CD14-positive monocyte (primary cell): ENCODE measurements around the gene ENPP5. TPM values are rescaled to one million over a fixed set of nuclear protein-coding genes. Genes with fewer than 3 reads are reported as not detected.

ENCODE experiments used
- DNase-seq, 3 donors: peaks; one replicate each; pipeline ENCODE4 v3.0.0-alpha.2; 2011 to 2022
- H2AFZ ChIP-seq: 2 replicates; pipeline ENCODE4 v1.6.0; 2012; ENCODE audit warnings: mild to moderate bottlenecking, low read depth, low read length, inconsistent platforms; ENCODE audit not compliant: insufficient read depth, poor library complexity, severe bottlenecking
- H3K27ac ChIP-seq, 2 donors: 1 replicate in 1 of 2; 2 replicates in 1 of 2; pipeline ENCODE4 v1.5.1; 2012 to 2013; ENCODE audit warnings: low read length in 2 of 2, control low read depth in 1 of 2, inconsistent platforms in 1 of 2, low read depth in 1 of 2, mild to moderate bottlenecking in 1 of 2
- H3K27me3 ChIP-seq, 2 donors: one replicate each; pipeline versions ENCODE4 v1.6.0 to v1.6.1; 2011 to 2013; ENCODE audit warnings: low read length in 2 of 2; ENCODE audit not compliant: control insufficient read depth in 2 of 2, insufficient read depth in 2 of 2
- H3K36me3 ChIP-seq, 2 donors: replicated peaks in 1 of 2; 1 replicate in 1 of 2; 2 replicates in 1 of 2; pipeline versions ENCODE4 v1.5.1 to v1.6.1; 2012 to 2013; ENCODE audit warnings: low read length in 2 of 2, control low read depth in 1 of 2, inconsistent platforms in 1 of 2, mild to moderate bottlenecking in 1 of 2; ENCODE audit not compliant: insufficient read depth in 2 of 2, control insufficient read depth in 1 of 2
- H3K4me1 ChIP-seq, 2 donors: 1 replicate in 1 of 2; 2 replicates in 1 of 2; pipeline versions ENCODE4 v1.5.1 to v1.6.1; 2012 to 2013; ENCODE audit warnings: low read length in 2 of 2, control low read depth in 1 of 2, inconsistent platforms in 1 of 2, mild to moderate bottlenecking in 1 of 2, moderate library complexity in 1 of 2; ENCODE audit not compliant: insufficient read depth in 2 of 2, control insufficient read depth in 1 of 2
- H3K4me2 ChIP-seq: replicated peaks from 2 replicates; pipeline ENCODE3; 2012; ENCODE audit warnings: low read length, moderate library complexity, mild to moderate bottlenecking; ENCODE audit not compliant: poor library complexity, severe bottlenecking; ENCODE audit errors: extremely low read depth
- H3K4me3 ChIP-seq, 3 experiments: fragments of 200-600 bp in 1 of 3; sonication (generic) in 1 of 3; replicated peaks in 1 of 3; 1 replicate in 2 of 3; 2 replicates in 1 of 3; pipeline ENCODE4 v1.5.1; 2011 to 2013; ENCODE audit warnings: low read length in 3 of 3, mild to moderate bottlenecking in 3 of 3, control low read depth in 2 of 3, low read depth in 2 of 3, inconsistent platforms in 1 of 3, moderate library complexity in 1 of 3
- H3K79me2 ChIP-seq: 2 replicates; pipeline ENCODE4 v1.6.0; 2012; ENCODE audit warnings: mild to moderate bottlenecking, control low read depth, inconsistent platforms, low read length, moderate library complexity; ENCODE audit not compliant: insufficient read depth
- H3K9ac ChIP-seq: 2 replicates; pipeline ENCODE4 v1.6.0; 2017; ENCODE audit warnings: low read length, mild to moderate bottlenecking; ENCODE audit not compliant: insufficient read depth, poor library complexity, severe bottlenecking
- H3K9me3 ChIP-seq, 2 donors: replicated peaks in 1 of 2; 1 replicate in 1 of 2; 2 replicates in 1 of 2; pipeline versions ENCODE4 v1.5.1 to v1.6.1; 2012 to 2013; ENCODE audit warnings: low read length in 2 of 2, control low read depth in 1 of 2; ENCODE audit not compliant: control insufficient read depth in 1 of 2, insufficient read depth in 1 of 2
- H4K20me1 ChIP-seq: 2 replicates; pipeline ENCODE4 v1.6.0; 2012; ENCODE audit warnings: mild to moderate bottlenecking, low read length, control low read depth, moderate library complexity; ENCODE audit not compliant: insufficient read depth
- H3K27ac Mint-ChIP-seq, 7 donors: one replicate each; pipeline ENCODE4 v1.8.0; 2020; ENCODE audit warnings: mild to moderate bottlenecking in 7 of 7, mixed read lengths in 7 of 7, moderate library complexity in 6 of 7, inconsistent platforms in 2 of 7
- H3K27me3 Mint-ChIP-seq, 3 donors: one replicate each; pipeline ENCODE4 v1.8.0; 2021 to 2022; ENCODE audit warnings: low read depth in 3 of 3, mild to moderate bottlenecking in 3 of 3, mixed read lengths in 3 of 3, moderate library complexity in 3 of 3, inconsistent platforms in 1 of 3
- H3K36me3 Mint-ChIP-seq, 2 donors: one replicate each; pipeline ENCODE4 v1.8.0; 2020; ENCODE audit warnings: mixed read lengths in 2 of 2, inconsistent platforms in 1 of 2, mild to moderate bottlenecking in 1 of 2
- H3K4me1 Mint-ChIP-seq: one replicate; pipeline ENCODE4 v1.8.0; 2020; ENCODE audit warnings: mild to moderate bottlenecking, mixed read lengths
- H3K4me3 Mint-ChIP-seq, 2 donors: one replicate each; pipeline ENCODE4 v1.8.0; 2020; ENCODE audit warnings: mild to moderate bottlenecking in 2 of 2, mixed read lengths in 2 of 2, moderate library complexity in 1 of 2
- H3K9me3 Mint-ChIP-seq, 7 donors: one replicate each; pipeline ENCODE4 v1.8.0; 2020 to 2022; ENCODE audit warnings: mixed read lengths in 7 of 7, mild to moderate bottlenecking in 6 of 7, moderate library complexity in 6 of 7, inconsistent platforms in 2 of 7
- WGBS: methylation state at CpG from one replicate; pipeline ENCODE4 v1.1.5; 2013; ENCODE audit warnings: missing lambda C conversion rate; ENCODE audit not compliant: insufficient coverage; 5-methylcytosine and 5-hydroxymethylcytosine counted together
- intact Hi-C, 2 donors: fragments of 100-400 bp; cut with micrococcal nuclease; formaldehyde crosslinking; loops; one replicate each; pipeline versions ENCODE4 v1.15.0 to v1.15.1; 2023
- polyA plus RNA-seq, 3 donors: library from polyadenylated mRNA; depleted of rRNA in 1 of 3; unstranded in 2 of 3; stranded (reverse) in 1 of 3; fragments of 300-500 nt in 2 of 3; fragments of >200 nt in 1 of 3; fragmentation: Illumina TruSeq in 2 of 3; gene quantifications; 1 replicate in 2 of 3; 2 replicates in 1 of 3; pipeline ENCODE4 v1.2.3, GENCODE V29; 2012 to 2021
- TF ChIP-seq, protein P1 (sequence below): fragments of 200-600 bp; IDR thresholded peaks from one replicate; pipeline ENCODE4 v1.8.0; 2022; ENCODE audit warnings: antibody characterized with exemption, mild to moderate bottlenecking

Gene ENPP5
- polyA plus RNA-seq, 3 donors = not detected

DNA sequence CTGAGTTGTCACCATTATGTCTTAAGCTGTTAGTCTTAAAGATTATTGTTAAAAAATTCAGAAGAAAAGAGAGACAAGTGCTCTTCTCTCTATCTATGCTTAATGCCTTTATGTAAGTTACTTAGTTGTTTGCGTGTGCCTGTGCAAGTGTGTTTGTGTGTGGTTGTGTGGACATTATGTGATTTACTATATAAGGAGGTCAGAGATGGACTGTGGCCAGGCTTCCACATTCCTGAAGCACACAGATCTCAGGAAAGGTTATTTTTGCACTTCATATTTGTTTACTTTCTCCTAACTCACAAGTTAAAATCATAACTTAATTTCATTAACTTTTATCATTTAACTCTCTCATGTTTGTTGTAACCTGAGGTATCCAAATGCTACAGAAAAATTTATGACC lies 26.5 kb downstream of the ENPP5 start:
- no peak for DNase-seq
- H4K20me1 ChIP-seq = no peaks in the 10 kb centered on the region
- no peaks in the 10 kb centered on the region for H3K27me3 Mint-ChIP-seq
- peaks cover 3 to 10% of the 10 kb centered on the region in 2 donors for H3K36me3 Mint-ChIP-seq
- H3K36me3 ChIP-seq = no peaks in the 10 kb centered on the region
- no peaks in the 10 kb centered on the region for H3K9me3 ChIP-seq
- TF ChIP-seq, protein P1, sequence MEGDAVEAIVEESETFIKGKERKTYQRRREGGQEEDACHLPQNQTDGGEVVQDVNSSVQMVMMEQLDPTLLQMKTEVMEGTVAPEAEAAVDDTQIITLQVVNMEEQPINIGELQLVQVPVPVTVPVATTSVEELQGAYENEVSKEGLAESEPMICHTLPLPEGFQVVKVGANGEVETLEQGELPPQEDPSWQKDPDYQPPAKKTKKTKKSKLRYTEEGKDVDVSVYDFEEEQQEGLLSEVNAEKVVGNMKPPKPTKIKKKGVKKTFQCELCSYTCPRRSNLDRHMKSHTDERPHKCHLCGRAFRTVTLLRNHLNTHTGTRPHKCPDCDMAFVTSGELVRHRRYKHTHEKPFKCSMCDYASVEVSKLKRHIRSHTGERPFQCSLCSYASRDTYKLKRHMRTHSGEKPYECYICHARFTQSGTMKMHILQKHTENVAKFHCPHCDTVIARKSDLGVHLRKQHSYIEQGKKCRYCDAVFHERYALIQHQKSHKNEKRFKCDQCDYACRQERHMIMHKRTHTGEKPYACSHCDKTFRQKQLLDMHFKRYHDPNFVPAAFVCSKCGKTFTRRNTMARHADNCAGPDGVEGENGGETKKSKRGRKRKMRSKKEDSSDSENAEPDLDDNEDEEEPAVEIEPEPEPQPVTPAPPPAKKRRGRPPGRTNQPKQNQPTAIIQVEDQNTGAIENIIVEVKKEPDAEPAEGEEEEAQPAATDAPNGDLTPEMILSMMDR = no peak
- peaks cover 13% of the 10 kb centered on the region for H3K4me1 Mint-ChIP-seq
- no peaks in the 10 kb centered on the region for H3K27me3 ChIP-seq
- no peak overlapping the region for H2AFZ ChIP-seq
- no peak overlapping the region for H3K27ac Mint-ChIP-seq
- H3K9ac ChIP-seq = no peak overlapping the region
- H3K27ac ChIP-seq = no peak overlapping the region
- no peak overlapping the region for H3K4me3 Mint-ChIP-seq
- no CpG with 5 or more reads among the region's 1 CpG for WGBS
- no peaks in the 10 kb centered on the region for H3K9me3 Mint-ChIP-seq
- H3K4me2 ChIP-seq = no peak overlapping the region
- H3K79me2 ChIP-seq = peaks cover 5% of the 10 kb centered on the region
- H3K4me3 ChIP-seq = no peak overlapping the region
- H3K4me1 ChIP-seq = peaks cover 3 to 9% of the 10 kb centered on the region in 2 donors
- intact Hi-C loops = no loop called here

DNA sequence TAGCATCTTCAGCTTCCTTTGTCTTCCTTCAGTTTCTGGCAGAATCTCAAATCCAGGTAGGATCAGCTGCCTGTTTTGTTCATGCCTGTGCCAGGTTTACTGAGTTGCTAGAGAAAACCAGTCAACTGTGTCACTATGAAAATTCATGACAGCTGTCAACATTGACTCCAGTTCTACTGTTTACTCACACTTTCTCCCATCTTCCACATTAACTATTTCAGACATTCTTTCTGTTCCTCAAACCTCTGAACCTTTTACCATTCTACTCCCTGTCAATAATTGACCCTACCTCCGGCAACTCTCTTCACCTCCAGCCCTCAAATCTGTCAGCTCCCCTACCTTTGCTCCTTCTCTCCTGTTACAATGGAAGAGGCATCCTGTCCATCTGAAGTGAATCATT lies 32.5 kb downstream of the ENPP5 start:
- no peaks in the 10 kb centered on the region for H3K9me3 Mint-ChIP-seq
- TF ChIP-seq, protein P1 = no peak

More for the DNA sequence above, 32.5 kb downstream of the ENPP5 start:
- intact Hi-C loops = no loop called here
- Mint-ChIP-seq H3K27ac (peak overlapping the region in 3 of 7 donors; percentile 2 to 24 (median 3)), H3K36me3 (peaks cover 3 to 6% of the 10 kb centered on the region in 2 donors), H3K27me3 (no peaks in the 10 kb centered on the region), H3K4me3 (no peak overlapping the region), H3K4me1 (peaks cover 27% of the 10 kb centered on the region)
- no peak overlapping the region for H3K4me3 ChIP-seq
- H3K9me3 ChIP-seq = no peaks in the 10 kb centered on the region
- H4K20me1 ChIP-seq = no peaks in the 10 kb centered on the region
- H3K9ac ChIP-seq = no peak overlapping the region
- peaks cover 4 to 5% of the 10 kb centered on the region in 2 donors for H3K4me1 ChIP-seq
- no peaks in the 10 kb centered on the region for H3K27me3 ChIP-seq
- H2AFZ ChIP-seq = no peak overlapping the region
- DNase-seq = no peak
- H3K79me2 ChIP-seq = peaks cover 39% of the 10 kb centered on the region
- no peaks in the 10 kb centered on the region for H3K36me3 ChIP-seq
- H3K27ac ChIP-seq = no peak overlapping the region
- 100% methylated on average over 1 of the region's 1 CpG for WGBS
- no peak overlapping the region for H3K4me2 ChIP-seq
